ENCODE results near the gene CCDC9.
A peak's percentile ranks its signal among the peaks of the same experiment; 100 is the strongest.

The CCDC9 gene

DNA sequence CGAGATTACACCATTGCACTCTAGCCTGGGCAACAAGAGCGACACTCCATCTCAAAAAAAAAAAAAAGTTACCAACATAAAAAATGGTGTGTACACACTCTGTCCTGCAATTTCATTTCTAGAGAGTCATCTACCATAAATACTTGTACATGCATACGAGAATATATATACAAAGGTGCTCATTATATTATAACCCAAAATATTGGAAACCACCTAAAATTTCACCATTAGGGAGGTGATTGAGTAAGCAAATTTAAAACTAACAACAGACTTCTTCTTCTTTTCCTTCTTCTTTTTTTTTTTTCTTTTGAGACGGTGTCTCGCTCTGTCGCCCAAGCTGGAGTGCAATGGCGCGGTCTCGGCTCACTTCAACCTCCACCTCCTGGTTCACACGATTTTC lies 45.9 kb downstream of the CCDC9 start:
- DNase-seq = no peak

DNA sequence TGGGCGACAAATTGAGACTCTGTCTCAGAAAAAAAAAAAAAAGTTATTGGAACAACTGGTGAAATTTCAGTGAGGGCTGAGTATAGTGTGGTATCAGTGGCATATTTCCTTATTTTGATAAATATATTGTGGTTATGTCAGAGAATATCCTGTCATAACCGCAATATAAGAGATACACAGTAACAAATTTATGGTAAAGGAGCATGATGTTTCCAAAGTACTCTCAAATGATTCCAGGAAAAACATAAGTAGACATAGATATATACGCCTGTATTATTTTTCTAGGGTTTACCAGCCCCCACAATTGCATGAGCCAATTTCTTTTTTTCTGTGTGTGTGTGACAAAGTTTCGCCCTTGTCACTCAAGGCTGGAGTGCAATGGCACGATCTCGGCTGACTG lies 47.6 kb downstream of the CCDC9 start:
- DNase-seq = no peak

GRCh38 chr19:47305309-47305751 lies 49.0 kb downstream of the CCDC9 start:
- peak; percentile 65 for DNase-seq

- no peak for DNase-seq
Observed at GRCh38 chr19:47306303-47306702, 50.0 kb downstream of the CCDC9 start.

- DNase-seq = no peak
Observed at GRCh38 chr19:47309038-47309437, 52.7 kb downstream of the CCDC9 start.

GRCh38 chr19:47309608-47310007 lies 53.3 kb downstream of the CCDC9 start, which contains the start of gene C5AR1:
Gene C5AR1 (plus strand): TSS chr19:47309861. CDS start chr19:47309896, 35 bp downstream.
- no peak for DNase-seq

DNA sequence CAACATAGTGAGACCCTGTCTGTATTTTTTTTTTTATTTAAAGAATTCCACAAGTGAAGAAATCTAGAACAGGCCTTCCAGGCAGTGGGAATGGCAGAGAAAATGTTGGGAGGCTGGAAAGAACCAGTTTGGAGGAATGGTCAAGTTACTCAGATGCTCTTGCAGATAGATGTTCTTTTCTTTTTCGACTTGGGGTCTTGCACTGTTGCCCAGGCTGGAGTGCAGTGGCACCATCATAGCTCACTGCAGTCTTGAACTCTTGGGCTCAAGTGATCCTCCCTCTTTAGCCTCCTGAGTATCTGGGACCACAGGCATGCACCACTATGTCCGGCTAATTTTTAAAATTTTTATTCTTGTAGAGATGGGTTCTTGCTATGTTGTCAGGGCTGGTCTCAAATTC lies 54.0 kb downstream of the CCDC9 start:
- no peak for DNase-seq

- DNase-seq = no peak
Observed at GRCh38 chr19:47310819-47311218, 54.5 kb downstream of the CCDC9 start.

DNA sequence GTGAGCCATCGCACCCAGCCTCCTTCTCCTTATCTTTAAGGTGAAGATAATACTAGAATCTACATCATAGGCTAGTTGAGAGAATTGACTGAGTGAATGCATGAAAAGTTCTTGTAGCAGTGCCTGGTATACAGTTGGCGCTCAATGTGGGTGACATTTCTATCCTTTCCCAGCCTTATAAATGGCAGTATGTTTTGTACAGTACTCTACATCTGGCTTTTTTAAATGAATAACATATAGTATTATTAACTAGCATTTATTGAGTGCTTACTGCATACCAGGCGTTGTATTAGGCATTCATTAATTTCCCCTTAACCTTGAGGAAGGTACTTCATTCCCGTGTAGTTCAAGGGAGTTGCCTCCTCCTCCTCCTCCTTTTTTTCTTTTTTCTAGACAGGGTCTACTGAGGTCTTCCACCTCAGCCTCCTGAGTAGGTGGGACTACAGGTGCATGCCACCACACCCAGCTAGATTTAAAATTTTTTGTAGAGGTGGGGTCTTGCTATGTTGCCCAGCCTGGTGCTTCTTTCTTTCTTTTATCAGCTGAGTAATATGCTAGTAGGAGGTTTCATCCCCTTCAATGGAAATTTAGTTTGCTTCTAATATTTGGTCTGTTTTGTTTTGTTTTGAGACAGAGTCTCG lies 56.2 kb downstream of the CCDC9 start:
- no peak for DNase-seq

DNA sequence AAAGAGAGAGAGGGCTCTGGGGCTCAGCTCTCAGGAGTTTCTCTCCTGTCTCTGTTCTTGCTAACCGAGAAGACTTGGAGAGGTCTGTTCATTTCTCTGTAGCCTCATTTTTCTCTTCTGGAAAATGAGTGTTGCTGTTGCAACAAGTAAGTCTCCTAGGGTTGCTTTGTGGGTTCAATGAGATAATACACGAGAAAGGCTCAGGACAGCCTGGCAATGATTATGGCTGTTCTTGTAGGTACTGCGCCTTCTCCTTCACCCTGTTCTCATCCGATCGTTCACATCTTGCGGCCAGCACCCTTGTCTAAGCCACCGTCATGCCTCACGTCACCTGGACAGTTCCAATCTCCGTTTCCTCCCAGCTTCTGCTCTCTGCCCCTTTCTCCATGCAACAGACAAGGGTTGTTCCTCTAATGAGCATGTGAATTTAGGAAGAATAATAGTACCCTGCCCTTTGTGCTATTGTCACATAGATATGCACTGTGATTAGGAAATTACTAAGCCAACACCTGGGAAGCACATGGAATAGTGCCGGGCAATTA lies 57.5 kb downstream of the CCDC9 start:
- DNase-seq = no peak

DNA sequence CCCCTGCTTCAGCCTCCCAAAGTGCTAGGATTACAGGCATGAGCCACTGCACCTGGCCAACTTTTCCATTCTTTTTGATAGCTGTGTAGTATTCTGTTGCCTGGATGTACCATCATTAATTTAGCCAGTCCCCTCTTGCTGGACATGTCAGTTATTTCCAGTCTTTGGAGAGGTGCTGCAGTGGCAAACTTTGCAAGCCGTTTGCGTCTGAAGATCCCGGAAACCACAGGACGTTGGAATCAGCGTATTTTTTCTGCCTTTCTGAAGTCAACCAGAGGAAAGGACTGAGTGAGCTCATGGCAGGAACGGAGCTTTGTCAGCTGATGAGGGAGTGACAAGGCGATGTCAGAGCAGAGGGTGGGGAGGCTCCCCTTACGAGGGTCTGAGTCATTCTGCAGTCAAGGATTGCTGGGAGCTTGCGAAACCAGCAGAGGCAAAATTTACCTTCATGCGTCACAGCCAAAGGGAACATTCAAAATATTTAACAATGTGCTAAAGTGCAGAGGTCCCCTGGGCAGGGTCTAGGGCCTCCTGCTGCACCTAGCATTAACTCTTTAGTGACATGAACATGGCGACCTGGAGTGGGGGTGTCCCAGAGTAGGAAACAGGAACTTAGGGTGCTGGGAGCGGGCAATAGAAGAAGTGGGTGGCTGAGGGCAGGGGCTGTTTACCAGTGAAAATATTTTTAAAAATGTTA lies 58.9 kb downstream of the CCDC9 start:
- DNase-seq = no peak

DNA sequence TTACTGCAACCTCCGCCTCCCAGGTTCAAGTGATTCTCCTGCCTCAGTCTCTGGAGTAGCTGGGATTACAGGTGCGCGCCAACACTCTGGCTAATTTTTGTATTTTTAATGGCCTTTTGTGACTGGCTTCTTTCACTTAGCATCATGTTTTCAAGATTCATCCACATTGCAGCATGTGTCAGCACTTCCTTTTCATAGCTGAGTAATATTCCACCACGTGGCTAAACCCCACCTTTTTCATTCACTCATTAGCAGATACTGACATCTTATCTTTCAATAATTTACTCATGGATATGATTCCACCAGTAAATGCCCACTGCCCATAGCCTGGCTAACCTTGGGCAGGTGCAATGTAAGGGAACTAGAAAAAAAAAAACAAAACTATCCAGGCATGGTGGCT lies 60.2 kb downstream of the CCDC9 start:
- no peak for DNase-seq

DNA sequence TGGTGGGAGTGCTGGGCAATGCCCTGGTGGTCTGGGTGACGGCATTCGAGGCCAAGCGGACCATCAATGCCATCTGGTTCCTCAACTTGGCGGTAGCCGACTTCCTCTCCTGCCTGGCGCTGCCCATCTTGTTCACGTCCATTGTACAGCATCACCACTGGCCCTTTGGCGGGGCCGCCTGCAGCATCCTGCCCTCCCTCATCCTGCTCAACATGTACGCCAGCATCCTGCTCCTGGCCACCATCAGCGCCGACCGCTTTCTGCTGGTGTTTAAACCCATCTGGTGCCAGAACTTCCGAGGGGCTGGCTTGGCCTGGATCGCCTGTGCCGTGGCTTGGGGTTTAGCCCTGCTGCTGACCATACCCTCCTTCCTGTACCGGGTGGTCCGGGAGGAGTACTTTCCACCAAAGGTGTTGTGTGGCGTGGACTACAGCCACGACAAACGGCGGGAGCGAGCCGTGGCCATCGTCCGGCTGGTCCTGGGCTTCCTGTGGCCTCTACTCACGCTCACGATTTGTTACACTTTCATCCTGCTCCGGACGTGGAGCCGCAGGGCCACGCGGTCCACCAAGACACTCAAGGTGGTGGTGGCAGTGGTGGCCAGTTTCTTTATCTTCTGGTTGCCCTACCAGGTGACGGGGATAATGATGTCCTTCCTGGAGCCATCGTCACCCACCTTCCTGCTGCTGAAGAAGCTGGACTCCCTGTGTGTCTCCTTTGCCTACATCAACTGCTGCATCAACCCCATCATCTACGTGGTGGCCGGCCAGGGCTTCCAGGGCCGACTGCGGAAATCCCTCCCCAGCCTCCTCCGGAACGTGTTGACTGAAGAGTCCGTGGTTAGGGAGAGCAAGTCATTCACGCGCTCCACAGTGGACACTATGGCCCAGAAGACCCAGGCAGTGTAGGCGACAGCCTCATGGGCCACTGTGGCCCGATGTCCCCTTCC lies 63.9 kb downstream of the CCDC9 start:
- no peak for DNase-seq

Data from CD4-positive, alpha-beta T cell treated with Interleukin-4 for 4 hours (primary cell).